Measurements from ENCODE around the gene ZNF232. TPM values are rescaled to one million over a fixed set of nuclear protein-coding genes. Genes with fewer than 3 reads are reported as not detected.
"Not testable (repeated sequence)": the region's sequence is repeated elsewhere in the genome, so short reads cannot be mapped to it uniquely, and the experiment has no call there.

Gene ZNF232
- total and polyA plus RNA-seq, 2 experiments from 2014 or later: 24.8 to 24.9 TPM

GRCh38 chr17:5128387-5128786 is 16.7 kb upstream of the ZNF232 start:
- H3K4me2 ChIP-seq; ATAC-seq; H3K27ac ChIP-seq (ENCODE audit: low read depth); H3K36me3 Mint-ChIP-seq (ENCODE audit: low read depth); H3K4me1 ChIP-seq (ENCODE audit: insufficient read depth); H2AFZ ChIP-seq; H3K27me3 Mint-ChIP-seq (ENCODE audit: insufficient read depth, low read depth, poor library complexity); H3K9me2 ChIP-seq (ENCODE audit: insufficient read depth); H3K27me3 ChIP-seq (ENCODE audit: insufficient read depth); H3K27ac Mint-ChIP-seq; H3K4me3 Mint-ChIP-seq; H3K4me1 Mint-ChIP-seq; H3K36me3 ChIP-seq (ENCODE audit: insufficient read depth); DNase-seq (ENCODE audit: low spot score); H4K20me1 ChIP-seq (replicated peaks; ENCODE audit: insufficient read depth); H3K9me3 Mint-ChIP-seq; H3K4me3 ChIP-seq; H3K79me2 ChIP-seq (replicated peaks; ENCODE audit: insufficient read depth); H3F3A ChIP-seq (replicated peaks; ENCODE audit: low read depth): not testable (repeated sequence)

GRCh38 chr17:5127910-5128309 is 16.2 kb upstream of the ZNF232 start:
- H3K27me3 ChIP-seq (ENCODE audit: insufficient read depth): peaks cover 8% of the 10 kb centered on the region; the same call in 1 of the 2 replicates
- Mint-ChIP-seq H3K27me3 (ENCODE audit: insufficient read depth, low read depth, poor library complexity) (peaks cover 8% of the 10 kb centered on the region), H3K9me3 (no peaks in the 10 kb centered on the region; the same call in 2 of the 3 replicates), H3K4me1 (no peaks in the 10 kb centered on the region), H3K4me3 (no peak overlapping the region), H3K27ac (no peak overlapping the region), H3K36me3 (ENCODE audit: low read depth) (no peaks in the 10 kb centered on the region)
- H3K4me1 ChIP-seq (ENCODE audit: insufficient read depth): no peaks in the 10 kb centered on the region
- no peak overlapping the region for H2AFZ ChIP-seq
- no peaks in the 10 kb centered on the region for H3F3A ChIP-seq (replicated peaks; ENCODE audit: low read depth)
- no peaks in the 10 kb centered on the region for H4K20me1 ChIP-seq (replicated peaks; ENCODE audit: insufficient read depth)
- no peak overlapping the region for H3K4me3 ChIP-seq
- H3K36me3 ChIP-seq (ENCODE audit: insufficient read depth): no peaks in the 10 kb centered on the region
- no peak overlapping the region for H3K4me2 ChIP-seq
- DNase-seq (ENCODE audit: low spot score) (no peak), ATAC-seq (no peak)
- no peak overlapping the region for H3K27ac ChIP-seq (ENCODE audit: low read depth)
- TF ChIP-seq, protein P1, sequence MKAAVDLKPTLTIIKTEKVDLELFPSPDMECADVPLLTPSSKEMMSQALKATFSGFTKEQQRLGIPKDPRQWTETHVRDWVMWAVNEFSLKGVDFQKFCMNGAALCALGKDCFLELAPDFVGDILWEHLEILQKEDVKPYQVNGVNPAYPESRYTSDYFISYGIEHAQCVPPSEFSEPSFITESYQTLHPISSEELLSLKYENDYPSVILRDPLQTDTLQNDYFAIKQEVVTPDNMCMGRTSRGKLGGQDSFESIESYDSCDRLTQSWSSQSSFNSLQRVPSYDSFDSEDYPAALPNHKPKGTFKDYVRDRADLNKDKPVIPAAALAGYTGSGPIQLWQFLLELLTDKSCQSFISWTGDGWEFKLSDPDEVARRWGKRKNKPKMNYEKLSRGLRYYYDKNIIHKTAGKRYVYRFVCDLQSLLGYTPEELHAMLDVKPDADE (IDR thresholded peaks at IDR 0.05): no peak
- no peak for TF ChIP-seq JUNB (IDR thresholded peaks at IDR 0.05; ENCODE audit: unreplicated experiment)
- H3K79me2 ChIP-seq (replicated peaks; ENCODE audit: insufficient read depth): no peaks in the 10 kb centered on the region
- H3K9me2 ChIP-seq (ENCODE audit: insufficient read depth): no peaks in the 10 kb centered on the region

GRCh38 chr17:5126719-5127488 is 15.2 kb upstream of the ZNF232 start:
- no peaks in the 10 kb centered on the region for H3F3A ChIP-seq (replicated peaks; ENCODE audit: low read depth)
- no peaks in the 10 kb centered on the region for H3K36me3 ChIP-seq (ENCODE audit: insufficient read depth)
- no peak overlapping the region for H3K27ac Mint-ChIP-seq
- H3K27me3 Mint-ChIP-seq (ENCODE audit: insufficient read depth, low read depth, poor library complexity): peaks cover 11% of the 10 kb centered on the region
- ATAC-seq (no peak), DNase-seq (ENCODE audit: low spot score) (no peak)
- peaks cover 3% of the 10 kb centered on the region; the same call in 2 of the 3 replicates for H3K36me3 Mint-ChIP-seq (ENCODE audit: low read depth)
- H2AFZ ChIP-seq: no peak overlapping the region
- no peaks in the 10 kb centered on the region for H3K79me2 ChIP-seq (replicated peaks; ENCODE audit: insufficient read depth)
- no peak overlapping the region for H3K27ac ChIP-seq (ENCODE audit: low read depth)
- H3K4me2 ChIP-seq: no peak overlapping the region
- H3K4me3 ChIP-seq: no peak overlapping the region
- peaks cover 3% of the 10 kb centered on the region; the same call in 1 of the 3 replicates for H3K4me1 Mint-ChIP-seq
- no peaks in the 10 kb centered on the region for H4K20me1 ChIP-seq (replicated peaks; ENCODE audit: insufficient read depth)
- H3K9me3 Mint-ChIP-seq: no peaks in the 10 kb centered on the region
- H3K9me2 ChIP-seq (ENCODE audit: insufficient read depth): no peaks in the 10 kb centered on the region
- no peaks in the 10 kb centered on the region for H3K4me1 ChIP-seq (ENCODE audit: insufficient read depth)
- peaks cover 18% of the 10 kb centered on the region for H3K27me3 ChIP-seq (ENCODE audit: insufficient read depth)
- no peak overlapping the region for H3K4me3 Mint-ChIP-seq
- TF ChIP-seq CREB1 (CRISPR knock-in tag; IDR thresholded peaks at IDR 0.05; ENCODE audit: low read depth) (no peak), STAT1 (IDR thresholded peaks at IDR 0.05; ENCODE audit: unreplicated experiment) (no peak), ZNF331 (CRISPR knock-in tag; IDR thresholded peaks at IDR 0.05; ENCODE audit: low read depth) (no peak)
- TF ChIP-seq, protein P2, sequence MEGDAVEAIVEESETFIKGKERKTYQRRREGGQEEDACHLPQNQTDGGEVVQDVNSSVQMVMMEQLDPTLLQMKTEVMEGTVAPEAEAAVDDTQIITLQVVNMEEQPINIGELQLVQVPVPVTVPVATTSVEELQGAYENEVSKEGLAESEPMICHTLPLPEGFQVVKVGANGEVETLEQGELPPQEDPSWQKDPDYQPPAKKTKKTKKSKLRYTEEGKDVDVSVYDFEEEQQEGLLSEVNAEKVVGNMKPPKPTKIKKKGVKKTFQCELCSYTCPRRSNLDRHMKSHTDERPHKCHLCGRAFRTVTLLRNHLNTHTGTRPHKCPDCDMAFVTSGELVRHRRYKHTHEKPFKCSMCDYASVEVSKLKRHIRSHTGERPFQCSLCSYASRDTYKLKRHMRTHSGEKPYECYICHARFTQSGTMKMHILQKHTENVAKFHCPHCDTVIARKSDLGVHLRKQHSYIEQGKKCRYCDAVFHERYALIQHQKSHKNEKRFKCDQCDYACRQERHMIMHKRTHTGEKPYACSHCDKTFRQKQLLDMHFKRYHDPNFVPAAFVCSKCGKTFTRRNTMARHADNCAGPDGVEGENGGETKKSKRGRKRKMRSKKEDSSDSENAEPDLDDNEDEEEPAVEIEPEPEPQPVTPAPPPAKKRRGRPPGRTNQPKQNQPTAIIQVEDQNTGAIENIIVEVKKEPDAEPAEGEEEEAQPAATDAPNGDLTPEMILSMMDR (conservative IDR thresholded peaks at IDR 0.05; ENCODE audit: low read depth in 2 of 2): no peak
- TF ChIP-seq, protein P3, sequence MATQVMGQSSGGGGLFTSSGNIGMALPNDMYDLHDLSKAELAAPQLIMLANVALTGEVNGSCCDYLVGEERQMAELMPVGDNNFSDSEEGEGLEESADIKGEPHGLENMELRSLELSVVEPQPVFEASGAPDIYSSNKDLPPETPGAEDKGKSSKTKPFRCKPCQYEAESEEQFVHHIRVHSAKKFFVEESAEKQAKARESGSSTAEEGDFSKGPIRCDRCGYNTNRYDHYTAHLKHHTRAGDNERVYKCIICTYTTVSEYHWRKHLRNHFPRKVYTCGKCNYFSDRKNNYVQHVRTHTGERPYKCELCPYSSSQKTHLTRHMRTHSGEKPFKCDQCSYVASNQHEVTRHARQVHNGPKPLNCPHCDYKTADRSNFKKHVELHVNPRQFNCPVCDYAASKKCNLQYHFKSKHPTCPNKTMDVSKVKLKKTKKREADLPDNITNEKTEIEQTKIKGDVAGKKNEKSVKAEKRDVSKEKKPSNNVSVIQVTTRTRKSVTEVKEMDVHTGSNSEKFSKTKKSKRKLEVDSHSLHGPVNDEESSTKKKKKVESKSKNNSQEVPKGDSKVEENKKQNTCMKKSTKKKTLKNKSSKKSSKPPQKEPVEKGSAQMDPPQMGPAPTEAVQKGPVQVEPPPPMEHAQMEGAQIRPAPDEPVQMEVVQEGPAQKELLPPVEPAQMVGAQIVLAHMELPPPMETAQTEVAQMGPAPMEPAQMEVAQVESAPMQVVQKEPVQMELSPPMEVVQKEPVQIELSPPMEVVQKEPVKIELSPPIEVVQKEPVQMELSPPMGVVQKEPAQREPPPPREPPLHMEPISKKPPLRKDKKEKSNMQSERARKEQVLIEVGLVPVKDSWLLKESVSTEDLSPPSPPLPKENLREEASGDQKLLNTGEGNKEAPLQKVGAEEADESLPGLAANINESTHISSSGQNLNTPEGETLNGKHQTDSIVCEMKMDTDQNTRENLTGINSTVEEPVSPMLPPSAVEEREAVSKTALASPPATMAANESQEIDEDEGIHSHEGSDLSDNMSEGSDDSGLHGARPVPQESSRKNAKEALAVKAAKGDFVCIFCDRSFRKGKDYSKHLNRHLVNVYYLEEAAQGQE (IDR thresholded peaks at IDR 0.05; ENCODE audit: unreplicated experiment): no peak
- TF ChIP-seq, protein P1 (IDR thresholded peaks at IDR 0.05): no peak

All from GM23338 (cell line).